Activated CD8-positive, alpha-beta memory T cell treated with anti-CD3 and anti-CD28 coated beads, Interleukin-2, amount 10 ng/mL, durations not matched to agents 7 days and 5 days (primary cell): ENCODE data around the gene RIPOR2. TPM values are rescaled to one million over a fixed set of nuclear protein-coding genes. Genes with fewer than 3 reads are reported as not detected.
"Not testable (repeated sequence)": the region's sequence is repeated elsewhere in the genome, so short reads cannot be mapped to it uniquely, and the experiment has no call there.

Experiments used
- ATAC-seq: fragments of 150-1000 bp; cut with Tn5 transposase; one replicate; pipeline ENCODE4 v1.10.0; 2021; ENCODE audit warnings: moderate library complexity
- CTCF ChIA-PET: fragments of 350-600 bp; sonication (Branson Sonifier 250); formaldehyde crosslinking; loops from one replicate; lab custom pipeline; 2021; ENCODE audit warnings: antibody characterized with exemption; lab: Charles Lee
- DNase-seq: peaks from one replicate; pipeline ENCODE4 v3.0.0-alpha.2; 2020
- H3K27ac Mint-ChIP-seq: one replicate; pipeline ENCODE4 v1.8.0; 2021; ENCODE audit warnings: mild to moderate bottlenecking, mixed read lengths
- H3K27me3 Mint-ChIP-seq: one replicate; pipeline ENCODE4 v1.8.0; 2021; ENCODE audit warnings: mixed read lengths
- H3K36me3 Mint-ChIP-seq: one replicate; pipeline ENCODE4 v1.8.0; 2021; ENCODE audit warnings: mild to moderate bottlenecking, mixed read lengths
- H3K4me1 Mint-ChIP-seq: one replicate; pipeline ENCODE4 v1.8.0; 2021; ENCODE audit warnings: mixed read lengths
- H3K4me3 Mint-ChIP-seq: one replicate; pipeline ENCODE4 v1.8.0; 2021; ENCODE audit warnings: mild to moderate bottlenecking, moderate library complexity, mixed read lengths
- H3K9me3 Mint-ChIP-seq: one replicate; pipeline ENCODE4 v1.8.0; 2022; ENCODE audit warnings: low read depth, mixed read lengths
- total RNA-seq, 2 experiments: library from RNA; stranded (reverse); gene quantifications; one replicate each; pipeline ENCODE4 v1.2.3, GENCODE V29; 2021

The RIPOR2 gene
- total RNA-seq, 2 experiments from 2014 or later, result 53.4 to 104 TPM

DNA sequence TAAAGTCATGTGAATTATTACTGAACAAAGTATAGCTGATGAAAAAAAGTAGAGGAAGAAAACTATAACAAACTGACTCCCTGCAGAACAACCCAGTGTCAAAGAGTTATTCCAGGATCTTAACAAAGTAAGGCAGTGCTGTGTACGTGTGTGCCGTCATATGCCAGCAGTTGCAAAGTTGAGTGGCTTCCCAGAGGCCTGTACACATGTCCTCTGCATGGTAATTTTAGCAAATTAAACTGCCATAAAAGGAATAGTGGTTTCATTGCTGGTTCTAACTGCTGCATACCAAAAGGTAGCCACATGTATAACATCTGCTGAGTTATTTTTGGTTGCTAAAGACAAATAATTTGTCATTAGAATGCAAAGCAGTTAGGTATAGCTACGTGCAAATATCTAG lies 44.8 kb downstream of the RIPOR2 start:
- Mint-ChIP-seq H3K27ac (no peak overlapping the region), H3K9me3 (no peaks in the 10 kb centered on the region), H3K36me3 (peaks cover 40% of the 10 kb centered on the region), H3K27me3 (no peaks in the 10 kb centered on the region), H3K4me3 (no peak overlapping the region), H3K4me1 (peaks cover 39% of the 10 kb centered on the region)
- CTCF ChIA-PET, result interaction anchor here (1.3 kb wide), 1 partner anchor 9 kb away, joined by 3 read pairs; no protein-coding TSS in a partner anchor
- DNase-seq (no peak), ATAC-seq (no peak)

DNA sequence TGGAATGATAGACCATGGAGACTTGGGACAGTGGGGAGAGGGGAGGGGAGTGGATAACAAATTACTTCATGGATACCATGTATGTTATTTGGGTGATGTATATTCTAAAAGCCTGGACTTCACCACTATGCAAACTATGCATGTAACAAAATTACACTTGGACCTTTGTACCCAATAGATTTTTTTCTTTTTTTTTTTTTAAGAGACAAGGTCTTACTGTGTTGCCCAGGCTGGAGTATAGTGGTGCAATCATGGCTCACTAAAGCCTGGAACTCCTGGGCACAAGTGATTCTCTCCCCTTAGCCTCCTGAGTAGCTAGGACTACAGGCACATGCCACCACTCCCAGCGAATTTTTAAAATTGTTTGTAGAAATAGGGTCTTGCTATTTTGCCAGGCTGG lies 45.3 kb downstream of the RIPOR2 start:
- no peaks in the 10 kb centered on the region for H3K27me3 Mint-ChIP-seq
- CTCF ChIA-PET, result no interaction called here
- H3K27ac Mint-ChIP-seq, result no peak overlapping the region
- H3K4me3 Mint-ChIP-seq, result no peak overlapping the region
- DNase-seq (no peak), ATAC-seq (no peak)
- H3K4me1 Mint-ChIP-seq, result peaks cover 40% of the 10 kb centered on the region
- peaks cover 40% of the 10 kb centered on the region for H3K36me3 Mint-ChIP-seq
- no peaks in the 10 kb centered on the region for H3K9me3 Mint-ChIP-seq

- H3K27ac Mint-ChIP-seq, result no peak overlapping the region
- no peak for ATAC-seq
- peaks cover 33% of the 10 kb centered on the region for H3K36me3 Mint-ChIP-seq
- no peaks in the 10 kb centered on the region for H3K9me3 Mint-ChIP-seq
- H3K4me3 Mint-ChIP-seq, result no peak overlapping the region
- CTCF ChIA-PET, result interaction anchor here (0.9 to 1.6 kb wide), 5 partner anchors 22 to 137 kb away, joined by 3 to 6 read pairs (median 4); no protein-coding TSS in a partner anchor
- H3K27me3 Mint-ChIP-seq, result no peaks in the 10 kb centered on the region
- peaks cover 48% of the 10 kb centered on the region for H3K4me1 Mint-ChIP-seq
- no peak for DNase-seq
Observed at GRCh38 chr6:24888715-24889370, 46.9 kb downstream of the RIPOR2 start.

DNA sequence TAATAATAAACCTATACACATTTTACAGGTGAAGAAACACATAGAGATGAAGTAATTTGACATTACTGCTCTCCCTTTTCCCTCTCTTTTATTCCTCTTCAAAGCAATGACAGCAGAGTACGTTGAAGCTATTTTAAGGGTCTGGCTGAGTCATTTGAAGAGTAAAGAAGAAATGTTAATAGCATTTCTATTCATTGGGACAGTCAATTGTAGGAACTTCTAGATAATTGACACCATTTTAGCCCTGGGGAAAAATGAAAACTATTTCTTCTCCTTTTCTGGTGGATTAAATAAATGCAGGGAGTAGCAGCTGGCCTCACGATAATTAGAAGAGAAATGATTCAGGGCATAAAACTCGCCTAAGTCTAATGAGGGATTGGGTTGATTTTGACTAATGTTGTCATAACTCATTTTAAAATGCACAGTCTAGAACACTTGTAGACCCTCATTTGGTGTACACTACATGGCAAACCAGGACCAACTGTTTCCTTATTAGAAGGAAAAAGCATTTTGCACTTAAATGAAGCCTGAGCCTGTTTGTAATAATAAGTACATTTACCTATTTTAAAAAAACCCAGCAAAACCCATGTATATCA lies 48.1 kb downstream of the RIPOR2 start:
- Mint-ChIP-seq H3K4me3 (no peak overlapping the region), H3K36me3 (peaks cover 34% of the 10 kb centered on the region)
- CTCF ChIA-PET, result interaction anchor here (1.3 to 1.6 kb wide), 2 partner anchors 10 to 139 kb away, joined by 3 to 6 read pairs; no protein-coding TSS in a partner anchor

DNA sequence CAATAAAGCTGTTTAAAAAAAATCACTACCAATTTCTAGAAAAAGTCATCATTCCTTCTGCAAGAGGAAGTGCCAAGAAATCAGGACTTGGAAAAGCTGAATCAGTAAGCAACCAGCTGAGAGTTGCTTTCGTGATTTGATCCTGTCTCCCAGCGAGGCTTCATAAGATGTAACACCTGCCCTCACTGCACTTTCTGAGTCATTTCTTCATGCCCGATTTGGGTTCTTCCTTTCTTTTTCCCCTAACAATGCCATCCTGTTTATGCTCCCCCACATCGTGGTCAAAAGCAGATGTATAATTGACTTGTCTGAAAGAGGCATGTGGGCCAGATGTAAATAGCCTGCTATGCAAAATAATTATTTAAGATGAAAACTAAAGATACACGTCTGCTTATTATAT lies 52.1 kb downstream of the RIPOR2 start:
- H3K9me3 Mint-ChIP-seq, result peaks cover 5% of the 10 kb centered on the region
- peak overlapping the region; percentile 64 for H3K27ac Mint-ChIP-seq
- peaks cover 46% of the 10 kb centered on the region for H3K4me1 Mint-ChIP-seq
- no peaks in the 10 kb centered on the region for H3K27me3 Mint-ChIP-seq
- peak; percentile 57 for DNase-seq
- ATAC-seq, result peak; percentile 74
- peaks cover 53% of the 10 kb centered on the region for H3K36me3 Mint-ChIP-seq
- CTCF ChIA-PET, result interaction anchor here (1.2 to 3.3 kb wide), 5 partner anchors 10 to 108 kb away, joined by 3 to 10 read pairs (median 4); no protein-coding TSS in a partner anchor
- no peak overlapping the region for H3K4me3 Mint-ChIP-seq

More for the DNA sequence above, 48.1 kb downstream of the RIPOR2 start:
- no peak overlapping the region for H3K27ac Mint-ChIP-seq
- DNase-seq, result no peak
- no peaks in the 10 kb centered on the region for H3K27me3 Mint-ChIP-seq
- no peak for ATAC-seq
- H3K4me1 Mint-ChIP-seq, result peaks cover 54% of the 10 kb centered on the region
- H3K9me3 Mint-ChIP-seq, result no peaks in the 10 kb centered on the region

- peak overlapping the region; percentile 12 for H3K4me3 Mint-ChIP-seq
- H3K36me3 Mint-ChIP-seq, result peaks cover 57% of the 10 kb centered on the region
- H3K27me3 Mint-ChIP-seq, result no peaks in the 10 kb centered on the region
- peak overlapping the region; percentile 64 for H3K27ac Mint-ChIP-seq
- ATAC-seq, result no peak
- DNase-seq, result no peak
- H3K4me1 Mint-ChIP-seq, result peaks cover 45% of the 10 kb centered on the region
- CTCF ChIA-PET, result interaction anchor here (0.9 to 3.3 kb wide), 7 partner anchors 9 to 109 kb away, joined by 3 to 10 read pairs (median 4); no protein-coding TSS in a partner anchor
- H3K9me3 Mint-ChIP-seq, result peaks cover 7% of the 10 kb centered on the region
Observed at GRCh38 chr6:24882835-24883555, 52.8 kb downstream of the RIPOR2 start.

GRCh38 chr6:24882295-24882694 lies 53.5 kb downstream of the RIPOR2 start:
- Mint-ChIP-seq H3K9me3 (peaks cover 12% of the 10 kb centered on the region), H3K27ac (no peak overlapping the region), H3K4me3 (no peak overlapping the region), H3K4me1 (peaks cover 39% of the 10 kb centered on the region), H3K36me3 (peaks cover 64% of the 10 kb centered on the region), H3K27me3 (no peaks in the 10 kb centered on the region)
- no peak for ATAC-seq
- CTCF ChIA-PET, result interaction anchor here (0.9 to 3.3 kb wide), 6 partner anchors 13 to 109 kb away, joined by 3 to 10 read pairs (median 4); no protein-coding TSS in a partner anchor
- no peak for DNase-seq

- no peak overlapping the region for H3K4me3 Mint-ChIP-seq
- peaks cover 33% of the 10 kb centered on the region for H3K4me1 Mint-ChIP-seq
- DNase-seq, result no peak
- no peak for ATAC-seq
- no peaks in the 10 kb centered on the region for H3K27me3 Mint-ChIP-seq
- H3K36me3 Mint-ChIP-seq, result peaks cover 66% of the 10 kb centered on the region
- CTCF ChIA-PET, result interaction anchor here (1.0 to 3.3 kb wide), 3 partner anchors 51 to 110 kb away, joined by 3 to 10 read pairs (median 3); no protein-coding TSS in a partner anchor
- peaks cover 15% of the 10 kb centered on the region for H3K9me3 Mint-ChIP-seq
- H3K27ac Mint-ChIP-seq, result no peak overlapping the region
Observed at GRCh38 chr6:24881376-24881775, 54.4 kb downstream of the RIPOR2 start.

GRCh38 chr6:24880451-24880850 lies 55.3 kb downstream of the RIPOR2 start:
- Mint-ChIP-seq H3K27me3 (no peaks in the 10 kb centered on the region), H3K4me1 (peaks cover 28% of the 10 kb centered on the region), H3K27ac (no peak overlapping the region), H3K4me3 (no peak overlapping the region), H3K36me3 (peaks cover 69% of the 10 kb centered on the region), H3K9me3 (peaks cover 17% of the 10 kb centered on the region)
- DNase-seq (no peak), ATAC-seq (no peak)
- CTCF ChIA-PET, result interaction anchor here (1.0 kb wide), 1 partner anchor 54 kb away, joined by 3 read pairs; no protein-coding TSS in a partner anchor

DNA sequence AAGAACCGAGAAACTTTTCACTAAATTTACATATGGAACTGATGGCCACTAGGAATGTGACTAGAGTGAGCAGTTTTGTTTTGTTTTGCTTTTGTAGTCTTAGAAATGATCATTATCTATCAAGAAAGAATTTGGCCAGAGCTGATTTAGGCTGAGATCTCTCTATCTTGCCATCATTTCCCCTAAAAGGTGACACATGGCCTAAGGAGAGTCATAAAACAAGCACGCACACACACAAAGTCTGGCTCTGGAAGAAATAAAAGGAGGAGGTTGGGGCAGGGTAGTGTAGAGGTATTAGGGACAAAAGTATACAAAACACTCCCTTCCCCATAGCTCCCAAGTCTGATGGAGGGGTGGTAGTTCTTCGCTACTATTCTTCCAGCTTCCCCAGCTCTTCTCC lies 56.4 kb downstream of the RIPOR2 start:
- Mint-ChIP-seq H3K4me3 (no peak overlapping the region), H3K9me3 (peaks cover 17% of the 10 kb centered on the region), H3K27ac (no peak overlapping the region), H3K4me1 (peaks cover 21% of the 10 kb centered on the region), H3K36me3 (peaks cover 77% of the 10 kb centered on the region), H3K27me3 (no peaks in the 10 kb centered on the region)
- ATAC-seq, result no peak
- DNase-seq, result no peak
- CTCF ChIA-PET, result interaction anchor here (1.0 kb wide), 1 partner anchor 30 kb away, joined by 3 read pairs; no protein-coding TSS in a partner anchor

GRCh38 chr6:24877747-24878146 lies 58.0 kb downstream of the RIPOR2 start:
- not testable (repeated sequence) for ATAC-seq, H3K27ac Mint-ChIP-seq, H3K4me3 Mint-ChIP-seq, H3K27me3 Mint-ChIP-seq, DNase-seq
- H3K4me1 Mint-ChIP-seq, result peaks cover 10% of the 10 kb centered on the region
- H3K9me3 Mint-ChIP-seq, result peaks cover 17% of the 10 kb centered on the region
- H3K36me3 Mint-ChIP-seq, result peaks cover 85% of the 10 kb centered on the region
- CTCF ChIA-PET, result interaction anchor here (1.6 kb wide), 1 partner anchor 114 kb away, joined by 4 read pairs; no protein-coding TSS in a partner anchor

DNA sequence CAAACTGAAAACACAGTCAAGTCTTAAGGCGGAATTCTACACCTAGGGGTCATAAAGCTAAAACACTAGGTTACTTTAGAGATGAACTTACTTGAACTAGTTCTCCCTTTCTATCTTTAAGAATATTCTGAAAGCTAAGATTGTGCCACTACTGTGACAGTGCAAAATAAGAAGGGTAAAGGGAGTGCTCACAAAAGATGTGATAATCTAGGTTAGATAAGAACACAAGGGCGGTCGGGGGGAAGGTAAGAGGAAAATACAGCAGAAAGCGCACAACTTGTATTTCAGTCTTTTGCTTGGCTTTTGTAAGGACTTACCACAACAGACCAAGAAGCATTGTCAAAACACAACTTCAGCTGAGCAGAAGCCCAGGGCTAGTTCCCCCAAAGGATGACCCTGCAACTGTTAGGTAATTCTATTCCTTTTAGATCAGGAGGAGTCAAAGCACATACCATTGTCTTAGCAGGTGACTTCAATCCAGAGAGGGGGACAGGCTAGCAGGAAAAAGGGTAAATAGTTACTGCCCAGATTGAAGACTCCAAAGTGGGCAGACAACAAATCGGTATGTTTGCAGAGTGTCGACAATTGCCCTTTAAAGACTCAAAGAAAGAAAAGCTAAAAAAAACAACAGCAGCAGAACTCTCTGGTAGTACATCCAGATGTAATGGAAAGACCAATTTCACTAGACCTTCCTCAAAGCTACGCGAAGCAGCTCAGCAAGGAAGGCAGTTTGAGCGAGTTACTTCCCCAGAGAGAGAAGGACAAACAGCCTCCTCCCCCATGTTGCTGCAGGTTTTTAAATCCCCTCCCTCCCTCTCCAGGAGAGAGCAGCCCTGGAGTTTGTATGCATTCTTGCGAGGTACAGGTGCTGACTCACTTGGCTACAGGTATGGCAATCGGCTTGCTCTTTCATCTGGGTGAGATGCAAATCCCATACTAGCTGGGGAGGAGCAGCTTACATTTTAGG lies 59.0 kb downstream of the RIPOR2 start:
- no peaks in the 10 kb centered on the region for H3K27me3 Mint-ChIP-seq
- peaks cover 88% of the 10 kb centered on the region for H3K36me3 Mint-ChIP-seq
- CTCF ChIA-PET, result interaction anchor here (1.6 kb wide), 1 partner anchor 115 kb away, joined by 4 read pairs; no protein-coding TSS in a partner anchor
- peaks cover 17% of the 10 kb centered on the region for H3K9me3 Mint-ChIP-seq
- H3K4me1 Mint-ChIP-seq, result peaks cover 6% of the 10 kb centered on the region
- ATAC-seq (no peak), DNase-seq (no peak)
- no peak overlapping the region for H3K4me3 Mint-ChIP-seq
- H3K27ac Mint-ChIP-seq, result no peak overlapping the region
